ENCODE data around the gene FERMT1.

- TF ChIP-seq POLR2A (IDR thresholded peaks at IDR 0.05), result no peak
- no peak for TF ChIP-seq CTCF (IDR thresholded peaks at IDR 0.05)
These were observed 38.9 kb downstream of the FERMT1 start for GRCh38 chr20:6083926-6084325.
